Natural killer cell (primary cell): ENCODE results near the gene STAMBP. TPM values are rescaled to one million over a fixed set of nuclear protein-coding genes. Genes with fewer than 3 reads are reported as not detected.
A peak's percentile ranks its signal among the peaks of the same experiment; 100 is the strongest.
"Not testable (repeated sequence)": the region's sequence is repeated elsewhere in the genome, so short reads cannot be mapped to it uniquely, and the experiment has no call there.

Experiments
- ATAC-seq, 3 donors: fragments of 150-1000 bp in 2 of 3; fragments of 200-7000 bp in 1 of 3; cut with Tn5 transposase; 1 replicate in 1 of 3; 2 replicates in 2 of 3; pipeline ENCODE4 v1.10.0; 2021; ENCODE audit warnings: mild to moderate bottlenecking in 2 of 3, moderate library complexity in 2 of 3
- DNase-seq, 2 donors: peaks; one replicate each; pipeline versions ENCODE4 v3.0.0 to v3.0.0-alpha.2; 2013 to 2021; ENCODE audit warnings: mixed read lengths in 1 of 2
- H3K27ac ChIP-seq: one replicate; pipeline ENCODE4 v1.5.1; 2013; ENCODE audit warnings: mild to moderate bottlenecking, low read length
- H3K27me3 ChIP-seq: one replicate; pipeline ENCODE4 v1.6.1; 2013; ENCODE audit warnings: low read length; ENCODE audit not compliant: control insufficient read depth, insufficient read depth
- H3K36me3 ChIP-seq: one replicate; pipeline ENCODE4 v1.6.1; 2013; ENCODE audit warnings: low read length; ENCODE audit not compliant: control insufficient read depth, insufficient read depth
- H3K4me1 ChIP-seq: one replicate; pipeline ENCODE4 v1.6.1; 2013; ENCODE audit warnings: low read length; ENCODE audit not compliant: control insufficient read depth, insufficient read depth
- H3K4me3 ChIP-seq: one replicate; pipeline ENCODE4 v1.5.1; 2013; ENCODE audit warnings: low read length
- H3K9me3 ChIP-seq: one replicate; pipeline ENCODE4 v1.6.1; 2013; ENCODE audit warnings: low read length; ENCODE audit not compliant: control insufficient read depth, insufficient read depth
- H3K27ac Mint-ChIP-seq, 2 donors: one replicate each; pipeline ENCODE4 v1.8.0; 2022; ENCODE audit warnings: mild to moderate bottlenecking in 2 of 2, mixed read lengths in 2 of 2, moderate library complexity in 1 of 2
- H3K27me3 Mint-ChIP-seq, 2 donors: one replicate each; pipeline ENCODE4 v1.8.0; 2022; ENCODE audit warnings: low read depth in 2 of 2, mixed read lengths in 2 of 2
- H3K36me3 Mint-ChIP-seq: one replicate; pipeline ENCODE4 v1.8.0; 2022; ENCODE audit warnings: mixed read lengths
- H3K4me1 Mint-ChIP-seq, 2 donors: one replicate each; pipeline ENCODE4 v1.8.0; 2022; ENCODE audit warnings: mixed read lengths in 2 of 2
- H3K4me3 Mint-ChIP-seq: one replicate; pipeline ENCODE4 v1.8.0; 2022; ENCODE audit warnings: mild to moderate bottlenecking, moderate library complexity, mixed read lengths
- H3K9me3 Mint-ChIP-seq, 2 donors: one replicate each; pipeline ENCODE4 v1.8.0; 2022; ENCODE audit warnings: mixed read lengths in 2 of 2
- CTCF ChIP-seq: fragments of 200-600 bp; IDR thresholded peaks from one replicate; pipeline ENCODE4 v1.8.0; 2022; ENCODE audit warnings: antibody characterized with exemption
- WGBS: methylation state at CpG from one replicate; pipeline ENCODE4 v1.1.7; 2013; ENCODE audit warnings: missing lambda C conversion rate; ENCODE audit not compliant: insufficient coverage; 5-methylcytosine and 5-hydroxymethylcytosine counted together
- intact Hi-C: fragments of 100-400 bp; cut with micrococcal nuclease; formaldehyde crosslinking; loops from one replicate; pipeline ENCODE4 v1.14.2; 2022
- total RNA-seq, 4 donors: library from RNA; stranded (reverse); fragments of 120-200 nt in 1 of 4; gene quantifications; one replicate each; pipeline versions ENCODE4 v1.2.3 to v1.2.4, GENCODE V29; 2013 to 2022

STAMBP gene
- total RNA-seq, 3 donors from 2014 or later (not counting 1 experiment from before 2014, with no cell fraction given): 23.8 to 27.3 (median 25.3) TPM

- peak; percentile 64 to 83 (median 78) for ATAC-seq
- no peak overlapping the region for H3K27ac ChIP-seq
- H3K9me3 Mint-ChIP-seq: no peaks in the 10 kb centered on the region
Observed at GRCh38 chr2:73877071-73877802, 48.5 kb downstream of the STAMBP start.

GRCh38 chr2:73877984-73878383, 49.2 kb downstream of the STAMBP start:
- H3K27ac ChIP-seq, intact Hi-C loops, H3K4me1 ChIP-seq, H3K27ac Mint-ChIP-seq, ATAC-seq, DNase-seq, H3K4me3 Mint-ChIP-seq, H3K4me1 Mint-ChIP-seq, H3K4me3 ChIP-seq, H3K27me3 Mint-ChIP-seq, H3K9me3 Mint-ChIP-seq, H3K27me3 ChIP-seq, H3K36me3 Mint-ChIP-seq, H3K36me3 ChIP-seq, H3K9me3 ChIP-seq: not testable (repeated sequence)
- WGBS: 97% methylated on average over 3 of the region's 5 CpGs

More at GRCh38 chr2:73877071-73877802, 48.5 kb downstream of the STAMBP start:
- Histone ChIP-seq H3K9me3 (no peaks in the 10 kb centered on the region), H3K36me3 (no peaks in the 10 kb centered on the region), H3K4me1 (no peaks in the 10 kb centered on the region), H3K27me3 (no peaks in the 10 kb centered on the region), H3K4me3 (no peak overlapping the region)
- Mint-ChIP-seq H3K4me1 (peaks cover 5 to 6% of the 10 kb centered on the region in 2 donors), H3K36me3 (no peaks in the 10 kb centered on the region), H3K27ac (no peak overlapping the region), H3K27me3 (no peaks in the 10 kb centered on the region), H3K4me3 (no peak overlapping the region)
- no peak for TF ChIP-seq CTCF
- intact Hi-C loops: no loop called here
- WGBS: 69% methylated on average over 9 of the region's 9 CpGs
- no peak for DNase-seq

- ATAC-seq: no peak
- 91% methylated on average over 1 of the region's 2 CpGs for WGBS
- no peak overlapping the region for H3K27ac Mint-ChIP-seq
- H3K27me3 ChIP-seq: no peaks in the 10 kb centered on the region
- peaks cover 0 to 3% of the 10 kb centered on the region in 2 donors for H3K27me3 Mint-ChIP-seq
- no peaks in the 10 kb centered on the region for H3K36me3 ChIP-seq
- H3K27ac ChIP-seq: no peak overlapping the region
- no peak for TF ChIP-seq CTCF
- no peak for DNase-seq
- no peak overlapping the region for H3K4me3 Mint-ChIP-seq
- no peaks in the 10 kb centered on the region for H3K36me3 Mint-ChIP-seq
- intact Hi-C loops: no loop called here
- peaks cover 13 to 14% of the 10 kb centered on the region in 2 donors for H3K4me1 Mint-ChIP-seq
- H3K9me3 Mint-ChIP-seq: no peaks in the 10 kb centered on the region
- no peaks in the 10 kb centered on the region for H3K9me3 ChIP-seq
- H3K4me3 ChIP-seq: no peak overlapping the region
- H3K4me1 ChIP-seq: no peaks in the 10 kb centered on the region
Observed at GRCh38 chr2:73885406-73885805, 56.6 kb downstream of the STAMBP start.

GRCh38 chr2:73886357-73886756, 57.6 kb downstream of the STAMBP start:
- ATAC-seq: peak; percentile 53 to 82 (median 59)
- H3K4me1 Mint-ChIP-seq: peaks cover 13 to 14% of the 10 kb centered on the region in 2 donors
- peaks cover 0 to 6% of the 10 kb centered on the region in 2 donors for H3K27me3 Mint-ChIP-seq
- no peak for TF ChIP-seq CTCF
- no peak overlapping the region for H3K4me3 Mint-ChIP-seq
- H3K36me3 Mint-ChIP-seq: no peaks in the 10 kb centered on the region
- Histone ChIP-seq H3K4me1 (no peaks in the 10 kb centered on the region), H3K4me3 (no peak overlapping the region), H3K9me3 (no peaks in the 10 kb centered on the region), H3K27me3 (no peaks in the 10 kb centered on the region), H3K36me3 (no peaks in the 10 kb centered on the region), H3K27ac (no peak overlapping the region)
- no peak for DNase-seq
- 48% methylated on average over 3 of the region's 4 CpGs for WGBS
- intact Hi-C loops: no loop called here
- no peaks in the 10 kb centered on the region for H3K9me3 Mint-ChIP-seq
- no peak overlapping the region for H3K27ac Mint-ChIP-seq

GRCh38 chr2:73887596-73888353, 59.0 kb downstream of the STAMBP start:
- 95% methylated on average over 10 of the region's 11 CpGs for WGBS
- H3K27ac ChIP-seq, H3K27me3 Mint-ChIP-seq, ATAC-seq, H3K9me3 ChIP-seq, H3K27me3 ChIP-seq, DNase-seq, H3K36me3 ChIP-seq, H3K9me3 Mint-ChIP-seq, H3K4me3 ChIP-seq, H3K4me3 Mint-ChIP-seq, H3K27ac Mint-ChIP-seq, H3K36me3 Mint-ChIP-seq, H3K4me1 ChIP-seq, intact Hi-C loops: not testable (repeated sequence)
- peaks cover 13 to 14% of the 10 kb centered on the region in 2 donors for H3K4me1 Mint-ChIP-seq
